HT-29 (cell line): Measurements from ENCODE around the gene TYRO3. TPM values are rescaled to one million over a fixed set of nuclear protein-coding genes. Genes with fewer than 3 reads are reported as not detected.
A peak's percentile ranks its signal among the peaks of the same experiment; 100 is the strongest.

Experiments
- DNase-seq: peaks from one replicate; pipeline ENCODE4 v3.0.0-alpha.2; 2015; ENCODE audit warnings: low spot score
- total RNA-seq: library from RNA; depleted of rRNA; stranded (reverse); fragments of >200 nt; shearing (Covaris generic); gene quantifications from 2 replicates; pipeline ENCODE4 v1.2.3, GENCODE V29; 2014; rRNA removed

Gene TYRO3
- total RNA-seq: 9.2 and 12.3 TPM in 2 replicates

DNA sequence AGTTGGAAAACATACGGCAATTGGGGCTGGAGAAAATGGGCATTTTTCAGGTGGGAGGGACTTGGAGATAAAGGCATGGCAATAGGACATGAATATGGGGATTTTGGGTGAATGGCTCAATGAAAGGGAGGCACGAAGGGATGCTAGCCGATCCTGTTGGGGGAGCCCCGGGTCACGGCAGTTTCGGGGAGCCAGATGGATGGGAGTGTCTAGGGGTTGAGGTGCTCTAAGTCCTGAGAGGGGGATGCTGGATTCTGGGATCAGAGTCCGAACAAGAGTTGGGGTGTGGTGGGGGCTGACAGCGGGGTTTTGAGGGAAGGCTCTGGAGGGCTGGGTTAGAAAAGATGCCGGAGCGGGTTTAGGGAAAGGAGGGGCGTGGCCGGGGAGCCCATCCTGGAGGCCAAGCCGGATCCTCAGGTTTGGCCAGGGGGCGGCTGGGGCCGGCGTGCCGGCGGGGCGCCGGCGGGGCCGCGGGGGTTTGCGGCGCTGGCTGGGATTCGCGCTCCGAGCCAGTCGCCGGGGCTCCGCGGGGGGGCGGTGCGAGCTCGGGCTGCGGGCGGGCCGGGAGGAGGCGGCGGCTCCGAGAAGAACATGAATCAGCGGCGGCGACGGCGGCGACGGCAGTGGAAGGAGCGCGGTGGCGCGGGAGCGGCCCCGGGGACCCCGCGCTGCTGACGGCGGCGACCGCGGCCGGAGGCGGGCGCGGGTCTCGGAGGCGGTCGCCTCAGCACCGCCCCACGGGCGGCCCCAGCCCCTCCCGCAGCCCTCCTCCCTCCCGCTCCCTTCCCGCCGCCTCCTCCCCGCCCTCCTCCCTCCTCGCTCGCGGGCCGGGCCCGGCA lies at the start of gene TYRO3:
TSS of gene TYRO3 (plus strand) at position 813 of the 839 bp plus-strand sequence. CDS start 46 bp downstream, outside the sequence.
- DNase-seq: peak; percentile 36

DNA sequence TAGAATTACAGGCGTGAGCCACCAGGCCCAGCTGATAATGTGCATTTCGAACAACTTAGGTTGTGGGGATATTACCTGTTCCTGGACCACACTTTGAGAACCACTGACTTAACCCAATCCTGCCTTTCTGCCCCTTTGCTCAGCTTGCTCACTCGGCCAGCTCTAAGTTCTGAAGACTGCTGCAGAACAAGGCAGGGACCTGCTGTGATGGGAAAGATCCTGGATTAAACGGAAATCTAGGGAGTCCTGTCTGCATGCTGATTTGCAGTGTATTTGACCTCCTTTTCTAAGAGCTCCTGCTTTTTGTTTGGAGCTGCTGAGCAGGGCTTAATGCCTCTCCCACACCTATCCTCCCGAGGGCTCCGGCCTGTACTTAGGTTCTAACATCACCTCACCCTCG lies 48.3 kb upstream of the TYRO3 start:
- no peak for DNase-seq

DNA sequence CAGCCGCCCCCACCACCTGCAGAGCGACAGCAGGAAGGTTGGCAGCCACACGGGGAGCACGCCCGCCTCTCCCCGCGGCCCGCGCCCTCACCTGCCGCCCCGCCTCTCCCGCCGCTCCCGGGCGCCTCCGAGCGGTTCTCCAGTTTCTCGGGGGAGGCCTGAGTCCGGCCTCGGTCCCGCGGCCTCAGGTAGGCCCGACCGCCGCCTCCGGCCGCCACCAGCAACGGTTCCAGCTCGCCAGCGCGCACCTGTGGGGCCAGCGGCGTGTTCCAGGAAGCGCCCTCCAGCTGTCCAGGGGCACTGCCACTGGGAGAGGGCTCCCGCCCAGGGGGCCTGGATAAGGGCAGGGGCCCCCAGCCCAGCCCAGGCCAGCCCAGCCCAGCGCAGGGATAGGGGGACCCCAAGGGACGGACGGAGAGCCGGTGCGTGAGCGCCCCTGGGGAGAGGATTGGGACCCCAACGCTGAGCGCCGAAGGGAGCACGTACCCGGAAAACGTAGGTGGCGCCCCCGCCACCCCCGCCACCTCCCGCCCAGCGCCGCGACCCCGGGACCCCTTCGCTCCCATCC lies 47.6 kb upstream of the TYRO3 start:
- DNase-seq: no peak

DNA sequence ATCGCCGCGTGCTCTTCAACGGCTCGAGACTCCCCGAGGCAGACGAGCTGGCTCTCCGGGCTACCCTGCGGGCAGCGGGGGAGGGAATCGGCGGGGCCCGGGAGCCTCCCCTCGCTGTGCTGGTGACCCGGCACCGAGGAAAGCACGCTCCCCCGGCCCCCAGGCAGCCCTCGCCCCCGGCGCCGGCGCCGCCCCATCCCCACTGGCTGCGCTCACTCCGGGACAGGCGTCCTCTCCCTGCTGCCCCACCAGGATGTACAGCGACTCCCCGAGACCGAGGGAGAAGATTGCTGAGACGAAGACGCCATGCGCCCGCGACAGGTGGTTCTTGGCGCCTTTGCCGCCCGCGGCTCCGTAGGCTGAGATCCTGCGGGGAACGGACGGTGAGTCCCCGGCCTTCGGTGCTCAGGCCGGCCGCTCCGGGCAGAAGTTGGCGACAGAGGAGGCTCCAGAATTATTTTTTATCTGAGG lies 47.1 kb upstream of the TYRO3 start:
- no peak for DNase-seq

DNA sequence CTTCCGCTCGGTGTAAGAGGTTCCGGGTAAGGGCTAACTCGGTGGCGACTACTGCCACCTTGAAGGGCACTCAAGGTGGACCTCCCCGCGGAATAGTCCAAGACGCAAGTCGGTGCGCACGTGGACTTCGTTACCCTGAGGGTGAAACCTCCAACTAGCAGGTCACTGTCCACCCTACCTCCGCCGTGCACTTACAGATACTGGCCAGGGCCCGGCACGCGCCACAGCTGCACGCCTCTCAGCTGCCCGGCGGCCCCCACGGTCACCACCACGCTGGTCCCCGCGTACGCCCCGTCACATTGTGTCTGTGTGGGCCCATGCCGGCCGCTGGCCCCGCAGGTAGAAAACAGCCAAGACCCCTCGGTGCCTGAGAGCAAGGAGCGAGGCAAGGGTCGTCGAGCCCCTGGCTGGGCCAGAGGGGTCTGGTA lies 46.5 kb upstream of the TYRO3 start:
- DNase-seq: no peak

DNA sequence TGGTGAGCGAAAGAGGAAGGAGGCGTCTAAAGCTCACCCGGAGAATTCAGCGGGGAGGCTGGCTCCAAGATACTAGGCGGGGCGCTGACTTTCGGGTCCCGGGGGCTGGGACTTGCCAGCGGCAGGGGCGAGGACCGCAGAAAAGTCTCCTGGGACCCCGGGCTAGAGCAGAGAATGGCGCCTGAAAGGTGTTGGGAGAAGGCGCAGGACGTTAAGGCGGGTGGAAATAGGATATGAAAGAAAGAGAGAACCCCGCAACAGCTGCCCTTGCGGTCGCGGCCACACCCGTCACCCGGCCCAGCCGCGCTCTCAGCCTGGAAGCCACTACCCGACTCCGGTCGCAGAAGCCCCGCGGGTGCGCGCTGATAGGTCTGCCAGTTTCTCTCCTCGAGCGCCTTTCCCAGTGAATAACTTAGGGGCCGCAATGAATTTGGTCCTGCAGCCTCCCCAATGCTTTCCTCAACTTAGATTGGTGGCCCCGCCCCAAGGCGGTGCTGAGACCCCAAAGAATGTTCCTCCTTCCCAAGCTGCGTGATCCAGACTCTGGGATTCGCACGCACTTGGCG lies 46.0 kb upstream of the TYRO3 start:
- DNase-seq: no peak

DNA sequence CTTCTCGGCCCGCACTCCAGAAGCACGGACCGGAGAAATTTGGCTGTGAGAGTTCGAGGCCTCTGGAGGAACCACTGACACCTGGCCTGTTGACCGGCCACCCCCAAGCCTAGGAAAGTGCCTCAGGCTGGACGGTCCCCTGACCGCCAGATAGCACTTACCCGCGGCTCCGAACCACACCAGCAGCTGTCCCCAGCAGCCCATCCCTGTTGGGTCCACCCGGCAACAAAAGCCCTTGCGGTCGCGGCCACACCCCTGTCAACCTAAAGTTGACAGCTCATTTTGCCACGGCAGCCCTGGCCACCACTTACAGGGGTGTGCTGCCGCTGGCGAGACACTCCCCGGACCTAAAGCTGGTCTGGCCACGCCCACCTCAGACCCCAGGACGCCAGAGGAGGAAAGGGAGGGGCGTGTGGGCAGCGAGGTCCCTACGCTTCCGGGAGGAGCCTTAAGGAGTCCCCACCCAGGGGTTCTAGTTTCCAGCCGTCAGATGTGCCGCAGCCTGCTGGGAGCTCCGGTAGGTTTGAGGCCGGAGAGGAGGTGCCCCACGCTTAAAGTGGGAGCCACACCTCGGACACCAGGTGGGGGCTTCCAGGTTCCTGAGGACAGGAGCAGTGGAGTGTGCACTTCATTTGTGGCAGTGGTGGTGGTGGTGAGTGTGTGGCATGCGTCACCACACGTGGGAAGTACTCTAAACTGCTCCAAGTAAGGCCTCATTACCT lies 45.3 kb upstream of the TYRO3 start, which contains the start of gene LTK:
TSS of gene LTK (minus strand) at position 322 of the 722 bp plus-strand sequence. CDS start at position 204, 118 bp downstream.
- DNase-seq: no peak

DNA sequence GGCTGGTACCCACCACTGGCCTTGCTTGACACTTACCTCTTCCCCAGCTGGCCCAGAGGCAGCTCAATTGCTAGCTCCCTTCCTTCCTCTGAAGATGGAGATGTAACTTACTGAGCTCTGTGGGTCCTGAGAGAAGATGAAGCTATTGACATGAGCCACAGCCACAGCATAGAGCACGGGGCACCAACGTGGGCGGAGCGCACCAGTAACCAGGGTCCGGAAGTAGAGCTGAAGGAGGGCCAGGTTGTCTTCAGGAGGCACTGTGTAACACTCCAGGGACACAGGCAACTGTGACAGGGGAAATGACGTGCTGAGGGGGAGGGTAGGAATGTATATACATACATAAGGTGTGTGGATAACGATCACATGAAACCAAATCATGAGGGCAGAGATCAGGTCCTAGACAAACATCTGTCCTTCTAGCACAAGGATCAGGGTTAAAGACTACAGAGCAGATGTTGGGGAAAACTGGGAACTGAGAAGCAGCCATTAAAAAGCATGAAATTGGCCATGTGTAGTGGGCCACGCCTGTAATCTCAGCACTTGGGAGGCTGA lies 41.0 kb upstream of the TYRO3 start:
- DNase-seq: no peak

DNA sequence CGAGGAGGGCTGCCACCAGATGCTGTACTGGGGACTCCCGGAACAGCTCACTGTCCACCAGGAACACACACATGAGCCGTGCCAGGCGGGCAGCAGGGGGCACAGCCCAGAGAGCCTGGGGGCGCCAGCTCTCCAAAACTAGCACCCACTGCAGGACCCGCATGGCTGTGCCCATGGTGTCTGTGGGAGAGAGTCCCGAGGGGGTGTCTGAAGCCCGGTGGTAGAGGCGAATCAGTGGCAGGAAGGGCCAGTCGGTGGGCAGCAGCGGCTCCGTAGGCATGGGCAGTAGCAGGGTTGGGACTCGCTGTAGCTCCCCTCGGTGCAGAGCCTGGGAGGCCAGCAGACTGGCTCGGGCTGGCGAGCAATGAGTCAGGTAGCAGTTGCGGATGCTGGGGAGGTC lies 38.4 kb upstream of the TYRO3 start:
- no peak for DNase-seq

DNA sequence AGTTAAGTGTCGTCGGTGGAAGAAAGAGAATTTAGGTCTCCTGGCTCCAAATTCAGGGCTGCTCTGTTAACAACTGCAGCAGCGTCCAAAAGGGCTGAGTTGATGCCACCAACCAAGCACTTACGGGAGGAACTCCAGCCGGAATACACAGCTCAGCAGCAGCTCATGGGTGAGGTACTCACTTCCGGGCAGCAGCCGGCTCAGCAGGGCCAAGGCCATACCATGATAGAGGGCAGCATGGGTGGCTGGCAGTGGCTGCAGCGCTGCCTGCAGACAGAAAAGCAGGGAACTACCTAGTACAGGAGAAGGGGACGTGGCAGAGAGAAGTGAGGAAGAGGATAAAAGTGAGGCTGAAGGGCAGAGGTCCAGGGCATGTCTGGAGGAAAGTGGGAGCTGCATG lies 37.4 kb upstream of the TYRO3 start:
- no peak for DNase-seq

DNA sequence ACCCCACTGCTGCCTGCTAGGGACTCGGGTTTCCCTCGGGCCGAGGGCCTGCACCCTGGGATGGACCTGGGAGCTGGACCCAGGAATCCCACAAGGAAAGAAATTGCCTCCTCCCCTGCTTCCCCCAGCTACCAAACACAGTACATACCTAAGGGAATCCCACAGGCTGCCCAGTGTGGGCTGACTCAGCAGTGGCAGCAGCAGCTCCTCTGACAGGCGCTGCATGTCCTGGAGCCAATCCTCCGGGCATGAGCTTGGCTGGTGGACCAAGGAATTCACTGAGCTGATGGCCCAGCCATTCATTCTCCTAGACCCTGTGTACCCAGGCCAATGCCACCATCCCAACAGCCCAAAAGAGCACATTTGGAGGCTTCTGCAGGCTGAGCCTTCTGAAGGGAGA lies 35.9 kb upstream of the TYRO3 start:
- no peak for DNase-seq

DNA sequence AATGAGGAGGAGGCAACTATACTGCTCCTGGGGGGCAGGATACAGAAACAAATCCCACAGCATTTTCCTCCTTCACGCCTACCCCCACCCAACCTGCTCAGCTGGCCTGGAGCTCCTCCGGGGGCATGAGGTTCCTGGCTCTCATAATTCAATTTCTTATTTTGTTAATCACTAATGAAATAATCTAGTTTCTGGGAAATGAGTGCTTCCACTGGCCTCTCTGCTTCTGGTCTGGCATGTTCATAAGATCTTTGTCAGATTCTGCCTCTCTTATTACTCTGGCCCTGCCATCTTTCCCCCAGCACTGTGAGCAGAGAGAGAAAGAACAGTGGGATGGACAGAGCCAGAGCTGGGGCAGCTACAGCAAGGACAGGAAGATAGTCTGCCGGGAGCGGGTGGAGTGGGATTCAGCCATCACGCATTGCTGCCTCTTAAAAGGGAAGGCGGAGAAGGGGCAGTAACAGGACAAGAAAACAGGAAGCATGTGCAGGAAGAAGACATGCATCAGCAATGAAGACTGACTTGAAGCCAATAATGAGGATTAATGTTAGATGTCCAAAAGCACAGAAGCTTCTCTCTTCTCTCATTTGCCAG lies 28.6 kb upstream of the TYRO3 start:
- no peak for DNase-seq

DNA sequence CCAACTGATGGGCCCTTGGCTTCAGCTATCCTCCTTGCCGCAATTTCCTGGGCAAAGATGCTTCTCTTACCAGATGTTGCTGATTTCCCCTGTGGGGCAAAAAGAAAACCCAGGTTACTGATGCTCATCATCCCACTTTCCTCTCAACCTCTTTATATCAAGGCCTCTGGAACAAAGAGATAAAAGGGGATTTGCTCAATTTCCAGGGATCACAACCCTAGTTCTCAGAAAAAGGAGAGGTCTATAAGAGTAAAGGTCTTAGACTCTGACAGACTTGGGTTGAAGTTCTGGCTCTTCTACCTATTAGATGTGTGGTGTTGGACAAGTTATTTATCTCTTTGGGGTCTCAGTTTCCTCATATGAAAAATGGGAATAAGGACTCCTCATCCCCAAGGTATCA lies 23.5 kb upstream of the TYRO3 start:
- DNase-seq: no peak

DNA sequence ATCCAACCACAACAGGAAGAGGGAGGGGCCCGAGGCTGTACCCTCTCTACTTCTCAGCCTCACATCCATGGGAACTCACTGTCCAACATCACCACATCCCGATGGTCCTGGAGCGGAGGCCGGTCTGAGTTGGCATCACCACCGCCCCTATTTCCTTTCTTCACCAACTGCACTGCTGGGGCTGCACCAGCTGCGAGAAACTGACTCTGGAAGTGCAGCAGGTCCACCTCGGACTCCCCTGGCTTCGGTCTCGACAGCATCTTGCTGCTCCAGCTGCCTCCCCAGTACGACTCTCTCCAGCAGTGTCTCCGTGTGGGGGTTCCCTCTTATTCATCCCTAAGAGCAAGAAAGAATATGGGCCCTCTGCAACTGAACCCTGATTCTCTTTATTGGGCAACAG lies 22.1 kb upstream of the TYRO3 start:
- no peak for DNase-seq

DNA sequence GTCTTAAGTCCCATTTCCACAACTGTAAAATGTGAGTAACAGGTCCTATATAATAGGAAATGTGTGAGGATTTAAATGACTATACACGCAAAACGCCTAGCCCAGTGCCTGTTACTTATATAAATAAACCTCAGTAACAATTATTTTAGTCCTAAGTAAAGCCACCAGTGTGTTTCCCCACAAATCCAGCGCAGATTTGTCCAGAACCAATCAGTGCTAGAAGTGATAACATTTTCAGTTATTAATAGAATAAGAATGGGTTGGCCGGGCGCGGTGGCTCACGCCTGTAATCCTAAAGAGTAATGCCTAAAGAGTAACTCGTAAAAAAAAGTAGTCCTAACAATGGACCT lies 15.5 kb upstream of the TYRO3 start:
- no peak for DNase-seq

DNA sequence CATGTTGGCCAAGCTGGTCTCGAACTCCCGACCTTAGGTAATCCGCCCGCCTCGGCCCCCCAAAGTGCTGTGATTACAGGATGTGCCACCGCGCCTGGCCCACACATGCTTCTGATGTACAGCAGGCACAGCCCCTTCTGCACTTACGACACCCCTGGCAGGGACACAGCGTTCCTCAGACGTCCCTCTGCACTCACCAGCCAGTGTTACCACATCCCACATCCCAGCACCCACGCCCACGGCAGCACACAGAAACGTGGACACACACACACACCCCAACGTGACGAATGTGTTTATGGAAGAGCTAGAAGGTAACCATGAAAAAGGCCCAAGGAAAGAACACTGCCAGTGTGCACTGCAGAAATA lies 14.4 kb upstream of the TYRO3 start:
- no peak for DNase-seq

DNA sequence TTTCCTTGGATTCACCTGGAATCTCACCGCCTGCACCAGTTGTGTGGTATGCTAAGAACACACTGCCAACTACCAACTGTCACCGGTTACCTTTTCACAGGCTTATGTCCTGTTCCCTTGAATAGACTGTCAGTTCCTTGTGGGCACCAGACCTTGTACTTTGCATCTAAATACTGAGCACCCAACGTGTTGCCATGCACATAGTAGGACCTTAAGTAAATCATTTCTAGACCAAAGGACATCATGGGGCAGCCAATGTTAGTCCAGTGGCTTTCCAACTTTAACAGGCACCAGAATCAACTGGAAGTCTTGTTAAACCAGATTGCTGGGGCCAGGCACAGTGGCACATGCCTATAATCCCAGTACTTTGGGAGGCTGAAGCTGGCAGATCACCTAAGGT lies 13.8 kb upstream of the TYRO3 start:
- no peak for DNase-seq

DNA sequence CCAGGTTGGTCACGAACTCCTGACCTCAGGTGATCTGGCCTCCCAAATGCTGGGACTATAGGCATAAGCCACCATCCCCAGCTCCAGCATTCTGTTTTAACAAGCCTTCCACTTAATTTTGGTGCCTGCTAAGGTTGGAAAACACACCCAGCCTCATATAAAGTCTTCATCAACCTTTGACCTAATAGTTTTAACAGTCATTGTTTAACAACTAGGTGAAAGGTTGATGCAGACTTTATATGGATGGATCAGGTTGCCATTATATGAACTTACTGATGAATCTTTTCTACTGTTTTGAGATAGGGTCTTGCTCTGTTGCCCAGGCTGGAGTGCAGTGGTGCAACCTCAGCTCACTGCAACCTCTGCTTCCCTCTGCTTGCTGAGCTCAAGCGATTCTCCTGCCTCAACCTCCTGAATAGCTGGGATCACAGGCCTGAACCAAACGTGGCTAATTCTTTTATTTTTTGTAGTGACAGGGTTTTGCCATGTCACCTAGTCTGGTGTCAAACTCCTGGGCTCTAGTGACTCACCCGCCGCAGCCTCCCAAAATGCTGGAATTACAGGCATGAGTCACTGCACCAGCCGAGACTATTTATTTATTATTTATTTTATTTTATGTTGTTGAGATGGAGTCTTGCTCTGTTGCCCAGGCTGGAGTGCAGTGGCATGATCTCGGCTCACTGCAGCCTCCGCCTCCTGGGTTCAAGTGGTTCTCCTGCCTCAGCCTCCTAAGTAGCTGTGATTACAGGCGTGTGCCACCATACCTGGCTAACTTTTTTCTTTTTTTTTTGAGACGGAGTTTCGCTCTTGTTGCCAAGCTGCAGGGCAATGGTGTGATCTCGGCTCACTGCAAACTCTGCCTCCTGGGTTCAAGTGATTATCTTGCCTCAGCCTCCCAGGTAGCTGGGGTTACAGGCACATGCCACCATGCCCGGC lies 11.9 kb upstream of the TYRO3 start:
- DNase-seq: peak; percentile 64

DNA sequence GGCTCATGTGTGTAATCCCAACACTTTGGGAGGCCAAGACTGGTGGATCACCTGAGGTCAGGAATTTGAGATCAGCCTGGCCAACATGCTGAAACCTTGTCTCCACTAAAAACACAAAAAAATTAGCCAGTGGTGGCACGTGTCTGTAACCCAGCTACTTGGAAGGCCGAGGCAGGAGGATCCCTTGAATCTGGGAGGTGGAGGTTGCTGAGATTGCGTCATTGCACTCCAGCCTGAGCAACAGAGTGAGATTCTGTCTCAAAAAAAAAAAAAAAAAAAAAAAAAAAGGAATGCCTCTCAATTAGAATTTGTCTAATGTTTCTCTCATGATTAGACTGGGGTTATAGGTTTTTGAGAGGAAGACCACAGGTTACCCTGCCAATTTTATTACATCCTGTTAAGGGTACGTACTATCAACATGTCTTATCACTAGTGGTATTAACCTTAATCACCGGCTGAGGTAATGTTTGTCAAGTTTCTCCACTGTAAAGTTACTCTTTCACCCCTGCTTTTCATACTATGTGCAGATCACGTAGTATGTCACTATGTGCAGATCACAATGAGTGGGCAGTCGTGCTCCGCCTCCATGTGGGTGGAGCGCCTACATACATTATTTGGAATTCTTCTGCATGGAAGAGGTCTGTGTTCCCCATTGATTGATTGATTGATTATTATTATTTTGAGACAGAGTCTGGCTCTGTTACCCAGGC lies 8.8 kb upstream of the TYRO3 start:
- DNase-seq: no peak

DNA sequence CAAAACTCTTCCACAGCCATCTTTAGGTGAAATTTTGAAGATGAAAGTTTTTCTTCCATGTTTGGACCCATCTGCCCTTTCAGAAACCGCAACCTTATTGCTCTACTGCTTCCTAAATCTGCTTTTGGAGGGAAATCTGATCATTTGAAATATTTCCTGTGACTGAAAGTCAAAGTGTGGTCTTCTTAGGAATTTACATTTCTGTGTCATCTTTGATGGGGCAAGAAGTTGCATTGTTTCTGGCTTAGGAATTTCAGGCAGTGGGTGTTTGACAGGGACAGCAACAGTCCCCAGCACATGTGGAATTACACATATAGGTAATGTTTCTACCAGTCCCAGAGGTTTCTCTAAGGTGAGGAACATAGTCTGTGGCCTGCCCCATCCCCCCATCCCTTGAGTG lies 5.3 kb upstream of the TYRO3 start:
- DNase-seq: no peak
